Transverse colon (tissue), 4 donors: ENCODE data around the gene S100A5. TPM values are rescaled to one million over a fixed set of nuclear protein-coding genes. Genes with fewer than 3 reads are reported as not detected.

Source experiments
- DNase-seq: peaks from one replicate; pipeline ENCODE4 v3.0.0-alpha.2; 2019
- H3K27ac ChIP-seq, 4 donors: fragments of 200-600 bp; sonication (generic); 2 replicates each; pipeline ENCODE4 v1.5.1; 2016 to 2018; ENCODE audit warnings: inconsistent platforms in 4 of 4
- H3K27me3 ChIP-seq: fragments of 200-600 bp; sonication (generic); 2 replicates; pipeline ENCODE4 v1.5.1; 2017; ENCODE audit warnings: inconsistent platforms
- H3K36me3 ChIP-seq, 4 donors: fragments of 200-600 bp; sonication (generic); 2 replicates each; pipeline ENCODE4 v1.5.1; 2017 to 2019; ENCODE audit warnings: inconsistent platforms in 4 of 4
- H3K4me1 ChIP-seq, 4 donors: fragments of 200-600 bp; sonication (generic); 2 replicates each; pipeline ENCODE4 v1.5.1; 2017 to 2020; ENCODE audit warnings: inconsistent platforms in 4 of 4
- H3K4me3 ChIP-seq, 4 donors: fragments of 200-600 bp; sonication (generic); 1 replicate in 1 of 4; 2 replicates in 3 of 4; pipeline versions ENCODE4 v1.5.1 to v1.6.1; 2017 to 2019; ENCODE audit warnings: inconsistent platforms in 4 of 4
- H3K9me3 ChIP-seq, 2 donors: fragments of 200-600 bp; sonication (generic); 2 replicates each; pipeline ENCODE4 v1.5.1; 2017 to 2019; ENCODE audit warnings: inconsistent platforms in 2 of 2
- CTCF ChIP-seq, 5 experiments: fragments of 200-600 bp in 3 of 5; fragments of 450-650 bp in 2 of 5; sonication (generic) in 3 of 5; IDR thresholded peaks; 1 replicate in 2 of 5; 2 replicates in 3 of 5; pipeline ENCODE4 v1.5.1; 2016 to 2017; ENCODE audit warnings: antibody characterized with exemption in 5 of 5, inconsistent platforms in 3 of 5, mild to moderate bottlenecking in 2 of 5, moderate library complexity in 1 of 5
- EP300 ChIP-seq: sonication (generic); formaldehyde crosslinking; IDR thresholded peaks from one replicate; pipeline ENCODE4 v1.6.1; 2017; ENCODE audit warnings: antibody characterized with exemption, low read depth
- POLR2A ChIP-seq: fragments of 450-650 bp; IDR thresholded peaks from one replicate; pipeline ENCODE4 v1.6.1; 2016; ENCODE audit warnings: antibody characterized with exemption, mild to moderate bottlenecking, moderate library complexity
- POLR2AphosphoS5 ChIP-seq, 3 donors: sonication (generic); formaldehyde crosslinking; IDR thresholded peaks; one replicate each; pipeline ENCODE4 v1.6.1; 2016; ENCODE audit warnings: antibody characterized with exemption in 3 of 3
- WGBS, 2 donors: methylation state at CpG; one replicate each; pipeline ENCODE4 v1.1.5; 2018; ENCODE audit warnings: low coverage in 1 of 2; 5-methylcytosine and 5-hydroxymethylcytosine counted together
- in situ Hi-C, 4 donors: fragments of 200-750 bp; cut with MboI; loops; one replicate each; pipeline versions ENCODE4 v1.15.0 to v1.15.1; 2017; ENCODE audit warnings: low sequenced_read_pairs in 3 of 4, low pct_ligation_motif_present in 1 of 4, low pct_unique_long_range_greater_than_20kb in 1 of 4
- intact Hi-C: fragments of 100-400 bp; cut with DNase I; formaldehyde crosslinking; loops from one replicate; pipeline ENCODE4 v1.15.1; 2023; ENCODE audit warnings: low total_unique reads
- total RNA-seq, 4 donors: library from RNA; depleted of rRNA; stranded (reverse); fragments of >200 nt; gene quantifications; one replicate each; pipeline ENCODE4 v1.1.0, GENCODE V29; 2016

Gene S100A5
- total RNA-seq, 4 donors from 2014 or later, result not detected

GRCh38 chr1:153535242-153536011 is 5.3 kb downstream of the S100A5 start, which contains the start of gene S100A6:
TSS of gene S100A6 (minus strand) at chr1:153535991. CDS start at chr1:153535339, 652 bp downstream.
- peak within 1 kb of the TSS; percentile 95 to 100 (median 99) for H3K27ac ChIP-seq
- no peaks in the 10 kb centered on the region for H3K36me3 ChIP-seq
- in situ Hi-C loops (loop anchor here in 1 of 4 donors (25.0 kb wide), 1 partner anchor 452 kb away; the partner anchor contains the start of genes JTB, RAB13 and RPS27), intact Hi-C loops (no loop called here)
- H3K27me3 ChIP-seq, result no peaks in the 10 kb centered on the region
- peak; percentile 72 for DNase-seq
- 12% methylated on average over 8 of the region's 18 CpGs; no CpG with 5 or more reads in 1 of the 2 donors for WGBS, 2 donors
- TF ChIP-seq POLR2A (peak; percentile 96), POLR2AphosphoS5 (IDR thresholded peaks at IDR 0.05) (peak in 2 of 3 donors; percentile 55 to 97), EP300 (no peak), CTCF (IDR thresholded peaks at IDR 0.05) (peak in 2 of 5 experiments; percentile 16 to 23)
- peaks cover 17 to 68% (median 55%) of the 10 kb centered on the region in 4 donors for H3K4me1 ChIP-seq
- H3K9me3 ChIP-seq, result no peaks in the 10 kb centered on the region
- peak within 1 kb of the TSS; percentile 70 to 93 (median 79) for H3K4me3 ChIP-seq

DNA sequence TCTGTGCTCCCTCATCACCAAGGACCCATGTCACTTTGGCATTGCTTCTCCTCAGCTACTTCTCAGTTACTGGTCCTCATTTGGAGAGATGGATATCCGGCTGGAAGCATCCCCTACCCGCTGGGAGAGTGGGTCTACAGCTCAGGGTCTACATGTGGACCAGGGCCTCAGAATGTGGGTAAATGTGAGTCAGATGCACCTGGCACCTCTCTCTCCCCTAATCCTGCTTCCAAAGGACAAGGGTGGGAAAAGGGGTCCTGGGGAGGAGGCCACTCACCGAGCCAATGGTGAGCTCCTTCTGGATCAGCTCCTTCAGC is 5.9 kb downstream of the S100A5 start:
- Histone ChIP-seq H3K4me3 (peak overlapping the region; percentile 70 to 93 (median 79)), H3K4me1 (peaks cover 17 to 65% (median 53%) of the 10 kb centered on the region in 4 donors), H3K36me3 (no peaks in the 10 kb centered on the region), H3K27ac (peak overlapping the region; percentile 95 to 100 (median 99)), H3K9me3 (no peaks in the 10 kb centered on the region), H3K27me3 (no peaks in the 10 kb centered on the region)
- in situ Hi-C loops (loop anchor here in 1 of 4 donors (25.0 kb wide), 1 partner anchor 452 kb away; the partner anchor contains the start of genes JTB, RAB13 and RPS27), intact Hi-C loops (no loop called here)
- TF ChIP-seq EP300 (no peak), POLR2AphosphoS5 (IDR thresholded peaks at IDR 0.05) (no peak), POLR2A (no peak)
- WGBS, 2 donors, result 58% methylated on average over 2 of the region's 3 CpGs; no CpG with 5 or more reads in 1 of the 2 donors
- DNase-seq, result no peak

- Histone ChIP-seq H3K27ac (peak overlapping the region; percentile 95 to 100 (median 99)), H3K4me1 (peaks cover 17 to 65% (median 53%) of the 10 kb centered on the region in 4 donors), H3K27me3 (no peaks in the 10 kb centered on the region), H3K4me3 (peak overlapping the region; percentile 70 to 93 (median 79)), H3K9me3 (no peaks in the 10 kb centered on the region), H3K36me3 (no peaks in the 10 kb centered on the region)
- in situ Hi-C loops, result loop anchor here in 1 of 4 donors (25.0 kb wide), 1 partner anchor 453 kb away; the partner anchor contains the start of genes JTB, RAB13 and RPS27
- intact Hi-C loops, result no loop called here
- no peak for TF ChIP-seq CTCF (IDR thresholded peaks at IDR 0.05)
- 59 to 100% methylated on average over 1 to 7 of the region's 7 CpGs for WGBS, 2 donors
- DNase-seq, result no peak
Observed at GRCh38 chr1:153534226-153534924, 6.4 kb downstream of the S100A5 start.

- TF ChIP-seq EP300 (no peak), CTCF (IDR thresholded peaks at IDR 0.05) (no peak), POLR2AphosphoS5 (IDR thresholded peaks at IDR 0.05) (peak; percentile 7 to 40 (median 22)), POLR2A (no peak)
- WGBS, 2 donors, result 37% methylated on average over 13 of the region's 13 CpGs; no CpG with 5 or more reads in 1 of the 2 donors
- no peaks in the 10 kb centered on the region for H3K27me3 ChIP-seq
- no peaks in the 10 kb centered on the region for H3K36me3 ChIP-seq
- H3K4me1 ChIP-seq, result peaks cover 17 to 64% (median 53%) of the 10 kb centered on the region in 4 donors
- in situ Hi-C loops, result loop anchor here in 1 of 4 donors (25.0 kb wide), 1 partner anchor 454 kb away; the partner anchor contains the start of genes JTB, RAB13 and RPS27
- peak; percentile 54 for DNase-seq
- H3K27ac ChIP-seq, result peak overlapping the region; percentile 95 to 100 (median 99)
- H3K9me3 ChIP-seq, result no peaks in the 10 kb centered on the region
- intact Hi-C loops, result loop anchor here (1.0 kb wide), 1 partner anchor 35 kb away; no protein-coding TSS in a partner anchor
- H3K4me3 ChIP-seq, result peak overlapping the region; percentile 1 to 81 (median 74)
Observed at GRCh38 chr1:153533689-153534201, 7.0 kb downstream of the S100A5 start.
